K562 (cell line): ENCODE measurements around the gene CAMSAP2. TPM values are rescaled to one million over a fixed set of nuclear protein-coding genes. Genes with fewer than 3 reads are reported as not detected.

Experiments used
- ATAC-seq: fragments of 200-7000 bp; cut with Tn5 transposase; 3 replicates; pipeline ENCODE4 v1.9.1; 2020; ENCODE audit warnings: moderate library complexity
- BruUV-seq: library from RNA; stranded (reverse); fragments of 400-500 nt; replicated peaks from 2 replicates; lab custom pipeline; 2021; lab: Mats Ljungman, UMichigan
- CTCF ChIA-PET: fragments of 300-600 bp; formaldehyde crosslinking; extraction: SDS; loops from one replicate; lab custom pipeline; 2021; ENCODE audit warnings: low intra/inter-chr PET ratio; lab: Yijun Ruan, JAX
- POLR2A ChIA-PET: fragments of 300-600, 350-650 bp; sonication (Branson Sonifier 250); formaldehyde crosslinking; extraction: SDS; loops from one replicate; lab custom pipeline; 2021; ENCODE audit warnings: antibody characterized with exemption, inconsistent platforms; lab: Yijun Ruan, JAX
- DNase-seq, 4 experiments: peaks; one replicate each; pipeline versions ENCODE4 v3.0.0 to v3.0.0-alpha.2; 2011 to 2018; ENCODE audit warnings: low spot score in 3 of 4, mixed read lengths in 3 of 4; ENCODE audit errors: extremely low read depth in 1 of 4
- FAIRE-seq: peaks from 2 replicates; lab custom pipeline; 2011; peaks lifted over from hg19 to GRCh38; lab: Jason Lieb, UNC
- H2AFZ ChIP-seq: 2 replicates; pipeline ENCODE4 v1.6.0; 2011; ENCODE audit warnings: low read depth, low read length, control low read depth, inconsistent platforms
- H3K27ac ChIP-seq: fragments of 200-600 bp; 3 replicates; pipeline ENCODE4 v1.8.0; 2011; ENCODE audit warnings: low read depth, mild to moderate bottlenecking, control low read depth, inconsistent platforms, low read length, moderate library complexity, mixed read lengths; ENCODE audit errors: extremely low read depth
- H3K27me3 ChIP-seq, 2 experiments: fragments of 300-600 bp in 1 of 2; 2 replicates in 1 of 2; 3 replicates in 1 of 2; pipeline versions ENCODE4 v1.6.0 to v1.8.0; 2011; ENCODE audit warnings: inconsistent platforms in 2 of 2, low read length in 2 of 2, mild to moderate bottlenecking in 1 of 2, mixed read lengths in 1 of 2, moderate library complexity in 1 of 2; ENCODE audit not compliant: control insufficient read depth in 2 of 2, insufficient read depth in 2 of 2
- H3K36me3 ChIP-seq: fragments of 300-600 bp; 3 replicates; pipeline ENCODE4 v1.8.0; 2011; ENCODE audit warnings: mild to moderate bottlenecking, low read length, inconsistent platforms; ENCODE audit not compliant: control insufficient read depth, insufficient read depth
- H3K4me1 ChIP-seq, 2 experiments: fragments of 200-600 bp in 1 of 2; replicated peaks in 1 of 2; 2 replicates in 1 of 2; 3 replicates in 1 of 2; pipeline versions ENCODE4 v1.5.1 to v1.8.0; 2011; ENCODE audit warnings: inconsistent platforms in 2 of 2, low read length in 2 of 2, mild to moderate bottlenecking in 1 of 2, mixed read lengths in 1 of 2, moderate library complexity in 1 of 2; ENCODE audit not compliant: control insufficient read depth in 2 of 2, insufficient read depth in 2 of 2
- H3K4me2 ChIP-seq: 2 replicates; pipeline ENCODE4 v1.6.1; 2011; ENCODE audit warnings: low read length, control low read depth, inconsistent platforms, mixed read lengths; ENCODE audit not compliant: insufficient read depth
- H3K4me3 ChIP-seq: fragments of 200-600 bp; sonication (generic), shearing (Covaris generic); 2 replicates; pipeline ENCODE4 v1.5.1; 2016; ENCODE audit warnings: control low read depth, inconsistent platforms
- H3K79me2 ChIP-seq: fragments of 200-600 bp; 3 replicates; pipeline ENCODE4 v1.8.0; 2011; ENCODE audit warnings: low read length, inconsistent platforms; ENCODE audit not compliant: control insufficient read depth, insufficient read depth
- H3K9ac ChIP-seq, 2 experiments: 2 replicates each; pipeline versions ENCODE4 v1.6.0 to v1.6.1; 2011; ENCODE audit warnings: low read depth in 2 of 2, low read length in 2 of 2, control low read depth in 1 of 2, inconsistent platforms in 1 of 2, mild to moderate bottlenecking in 1 of 2, mixed read lengths in 1 of 2; ENCODE audit not compliant: insufficient read depth in 1 of 2
- H3K9me1 ChIP-seq: one replicate; pipeline ENCODE4 v1.6.0; 2011; ENCODE audit warnings: inconsistent platforms, mild to moderate bottlenecking, low read length, moderate library complexity; ENCODE audit not compliant: control insufficient read depth, insufficient read depth
- H3K9me3 ChIP-seq: replicated peaks from 2 replicates; pipeline ENCODE4 v1.5.1; 2011; ENCODE audit warnings: low read depth, low read length, inconsistent platforms; ENCODE audit not compliant: control insufficient read depth, insufficient read depth
- H4K20me1 ChIP-seq: replicated peaks from 2 replicates; pipeline ENCODE4 v1.6.1; 2011; ENCODE audit warnings: low read length, inconsistent platforms, mixed read lengths; ENCODE audit not compliant: control insufficient read depth, insufficient read depth
- ARID2 ChIP-seq: fragments of 450-650 bp; IDR thresholded peaks from 2 replicates; pipeline ENCODE4 v1.6.1; 2017; ENCODE audit warnings: antibody characterized with exemption, mild to moderate bottlenecking
- CCAR2 ChIP-seq: fragments of 200-400 bp; formaldehyde crosslinking; IDR thresholded peaks from 2 replicates; pipeline ENCODE4 v1.6.1; 2017; ENCODE audit warnings: mild to moderate bottlenecking, low read depth, low read length
- CEBPB ChIP-seq: fragments of 450-650 bp; IDR thresholded peaks from 2 replicates; pipeline ENCODE4 v1.6.1; 2016; ENCODE audit warnings: missing genetic modification characterization, missing compliant biosample characterization
- DACH1 ChIP-seq: fragments of 450-650 bp; IDR thresholded peaks from 2 replicates; pipeline ENCODE4 v1.6.1; 2018; ENCODE audit not compliant: partially characterized antibody
- E2F1 ChIP-seq: sonication (generic); formaldehyde crosslinking; IDR thresholded peaks from 2 replicates; pipeline ENCODE4 v1.8.1; 2023; ENCODE audit warnings: mild to moderate bottlenecking, missing genetic modification reagents, moderate library complexity
- EGR1 ChIP-seq: fragments of 450-650 bp; conservative IDR thresholded peaks from 2 replicates; pipeline ENCODE4 v1.6.1; 2017; ENCODE audit warnings: mild to moderate bottlenecking
- FOXP1 ChIP-seq: sonication (generic); formaldehyde crosslinking; IDR thresholded peaks from 2 replicates; pipeline ENCODE4 v1.8.0; 2022; ENCODE audit warnings: mild to moderate bottlenecking, missing genetic modification reagents
- HNRNPK ChIP-seq: fragments of 200-400 bp; formaldehyde crosslinking; IDR thresholded peaks from one replicate; pipeline ENCODE4 v1.6.1; 2018; ENCODE audit warnings: mild to moderate bottlenecking, low read depth, low read length; ENCODE audit not compliant: poor library complexity, severe bottlenecking
- HNRNPL ChIP-seq: fragments of 200-400 bp; formaldehyde crosslinking; IDR thresholded peaks from 2 replicates; pipeline ENCODE4 v1.6.1; 2017; ENCODE audit warnings: low read depth, mild to moderate bottlenecking, low read length
- MCM3 ChIP-seq: fragments of 450-650 bp; IDR thresholded peaks from 2 replicates; pipeline ENCODE4 v1.6.1; 2016
- PTTG1 ChIP-seq: fragments of 450-650 bp; IDR thresholded peaks from 2 replicates; pipeline ENCODE4 v1.6.1; 2016; ENCODE audit warnings: low read depth, mild to moderate bottlenecking, missing genetic modification characterization, missing compliant biosample characterization
- RB1 ChIP-seq: fragments of 450-650 bp; IDR thresholded peaks from 2 replicates; pipeline ENCODE4 v1.6.1; 2017; ENCODE audit warnings: low read depth, mild to moderate bottlenecking
- RNF2 ChIP-seq: sonication (generic); IDR thresholded peaks from 2 replicates; pipeline ENCODE4 v1.6.1; 2016
- SIN3A ChIP-seq, 2 experiments: fragments of 150-350 bp in 1 of 2; IDR thresholded peaks; 2 replicates each; pipeline ENCODE4 v1.6.1; 2011 to 2016; ENCODE audit warnings: borderline replicate concordance in 2 of 2, low read depth in 2 of 2, low read length in 2 of 2, mild to moderate bottlenecking in 2 of 2, moderate library complexity in 2 of 2; ENCODE audit not compliant: control insufficient read depth in 1 of 2
- THRA ChIP-seq: fragments of 450-650 bp; IDR thresholded peaks from 2 replicates; pipeline ENCODE4 v1.6.1; 2017; ENCODE audit warnings: mild to moderate bottlenecking, moderate library complexity
- TSC22D4 ChIP-seq: fragments of 450-650 bp; IDR thresholded peaks from 2 replicates; pipeline ENCODE4 v1.6.1; 2016; ENCODE audit warnings: missing genetic modification characterization, missing biosample characterization, control low read depth
- U2AF1 ChIP-seq: fragments of 200-400 bp; formaldehyde crosslinking; optimal IDR thresholded peaks from 2 replicates; pipeline ENCODE3; 2017; ENCODE audit warnings: mild to moderate bottlenecking, low read depth, low read length, moderate library complexity
- ZNF316 ChIP-seq: fragments of 450-650 bp; IDR thresholded peaks from 2 replicates; pipeline ENCODE4 v1.6.1; 2016
- ZNF717 ChIP-seq: fragments of 250-450 bp; sonication (Bioruptor Pico); IDR thresholded peaks from 2 replicates; pipeline ENCODE4 v1.5.0; 2021
- WGBS: fragments of 100-300 bp; shearing (Covaris generic); methylation state at CpG from one replicate; pipeline ENCODE4 v1.1.6; 2016; ENCODE audit warnings: low coverage, mixed read lengths; ENCODE audit not compliant: insufficient coverage; ENCODE audit errors: missing lambda C conversion rate; 5-methylcytosine and 5-hydroxymethylcytosine counted together
- in situ Hi-C: fragments of 300-500 bp; cut with MboI; formaldehyde crosslinking; loops from 4 replicates; pipeline ENCODE4 v1.15.0; 2018; ENCODE audit warnings: inconsistent platforms, mixed read lengths
- intact Hi-C: fragments of 100-400 bp; cut with micrococcal nuclease; formaldehyde crosslinking; loops from 2 replicates; pipeline ENCODE4 v1.14.2; 2022
- polyA plus RNA-seq, 8 experiments: library from polyadenylated mRNA; depleted of rRNA in 4 of 8; stranded (reverse) in 5 of 8; unstranded in 3 of 8; fragments of >200 nt; fragmentation: Nextera tagmentation in 2 of 8; fragmentation: Illumina TruSeq in 1 of 8; extraction: Ambion mirVana in 2 of 8; extraction: Trizol in 1 of 8; gene quantifications; 2 replicates each; pipeline versions ENCODE4 v1.2.1 to v1.2.3, GENCODE V29; 2011 to 2014; ENCODE audit warnings: inconsistent platforms in 1 of 8, missing spikeins in 1 of 8
- total RNA-seq, 7 experiments: library from RNA; depleted of rRNA in 6 of 7; stranded (reverse); fragments of >200 nt in 6 of 7; fragmentation: Illumina TruSeq in 2 of 7; extraction: Trizol in 2 of 7; gene quantifications; 2 replicates each; pipeline versions ENCODE4 v1.2.1 to v1.2.3, GENCODE V29; 2011 to 2021; ENCODE audit warnings: low replicate concordance in 1 of 7

Gene CAMSAP2
- total and polyA plus RNA-seq, 9 of the 15 experiments (the other 6 are each of a cell fraction or from before 2014, with no cell fraction given) = 1.4 to 7.5 (median 2.7) TPM

DNA sequence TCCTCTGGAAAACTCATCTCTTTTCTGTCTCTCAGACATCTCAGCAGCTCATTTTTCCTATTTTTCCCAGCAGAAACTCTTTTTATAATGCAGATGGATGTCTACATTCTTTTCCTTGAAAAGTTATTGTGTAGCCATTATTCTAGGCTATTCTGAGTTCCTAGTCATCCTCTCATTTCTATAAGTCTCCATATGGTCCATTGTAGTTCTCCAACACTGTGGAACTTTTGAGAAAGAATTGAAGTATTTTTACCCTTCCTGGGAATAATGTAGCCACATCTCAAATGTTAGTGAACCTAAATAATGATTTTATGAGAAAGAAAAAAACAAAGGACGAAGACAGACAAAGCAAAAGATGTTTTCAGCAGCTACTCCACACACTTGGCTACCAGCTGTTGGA is 107.7 kb downstream of the CAMSAP2 start:
- no peak overlapping the region for H3K9ac ChIP-seq
- H3K9me1 ChIP-seq = no peaks in the 10 kb centered on the region
- no peaks in the 10 kb centered on the region for H3K36me3 ChIP-seq
- no peaks in the 10 kb centered on the region for H3K4me1 ChIP-seq
- H2AFZ ChIP-seq = no peak overlapping the region
- H4K20me1 ChIP-seq = no peaks in the 10 kb centered on the region
- TF ChIP-seq HNRNPK = no peak
- no peak for TF ChIP-seq PTTG1 (tag)
- TF ChIP-seq CCAR2 = no peak
- no peak for TF ChIP-seq CEBPB (tag)
- TF ChIP-seq E2F1 (CRISPR knock-in tag) = no peak
- no peak for TF ChIP-seq RB1
- TF ChIP-seq SIN3A (IDR thresholded peaks at IDR 0.05; ENCODE audit: borderline replicate concordance in 2 of 2, control insufficient read depth in 1 of 2, low read depth in 2 of 2, low read length in 2 of 2) = no peak
- TF ChIP-seq FOXP1 (CRISPR knock-in tag) = no peak
- no peak for TF ChIP-seq ARID2
- TF ChIP-seq RNF2 = no peak
- TF ChIP-seq EGR1 = no peak
- no peak for TF ChIP-seq MCM3
- no peak for TF ChIP-seq THRA
- no peak for TF ChIP-seq ZNF316
- TF ChIP-seq ZNF717 = no peak
- TF ChIP-seq HNRNPL = no peak
- no peak for TF ChIP-seq U2AF1
- no peak for TF ChIP-seq TSC22D4 (tag)
- TF ChIP-seq DACH1 = no peak
- BruUV-seq = no TSS peak
- H3K79me2 ChIP-seq = no peaks in the 10 kb centered on the region
- 12% methylated on average over 1 of the region's 1 CpG for WGBS
- no peak for ATAC-seq
- no peak overlapping the region for H3K27ac ChIP-seq
- ChIA-PET POLR2A (interaction anchor here (0.5 to 0.7 kb wide), 2 partner anchors 8 to 876 kb away, joined by 3 read pairs; no protein-coding TSS in a partner anchor), CTCF (no interaction called here)
- no peak for DNase-seq
- no peaks in the 10 kb centered on the region for H3K27me3 ChIP-seq
- intact Hi-C loops = no loop called here
- in situ Hi-C loops = no loop called here
- no peaks in the 10 kb centered on the region for H3K9me3 ChIP-seq
- FAIRE-seq = no peak
- H3K4me3 ChIP-seq = no peak overlapping the region
- no peak overlapping the region for H3K4me2 ChIP-seq
